WTC11 (cell line): Measurements from ENCODE around the gene CFL1. TPM values are rescaled to one million over a fixed set of nuclear protein-coding genes. Genes with fewer than 3 reads are reported as not detected.

Experiments used
- ATAC-seq: fragments of 200-7000 bp; cut with Tn5 transposase; 2 replicates; pipeline ENCODE4 v1.10.0; 2021; ENCODE audit warnings: mild to moderate bottlenecking, moderate library complexity
- CTCF ChIA-PET: fragments of 300-600 bp; sonication (Branson Sonifier 250); formaldehyde crosslinking; loops from one replicate; lab custom pipeline; 2021; ENCODE audit warnings: antibody characterized with exemption; lab: Charles Lee
- POLR2A ChIA-PET: fragments of 350-600 bp; sonication (Branson Sonifier 250); formaldehyde crosslinking; loops from one replicate; lab custom pipeline; 2021; ENCODE audit warnings: antibody characterized with exemption; lab: Charles Lee
- DNase-seq: peaks from one replicate; pipeline ENCODE4 v3.0.0; 2021; ENCODE audit warnings: low spot score
- H3K27ac Mint-ChIP-seq: 2 replicates; pipeline ENCODE4 v1.8.0; 2021; ENCODE audit warnings: mixed read lengths
- H3K27me3 Mint-ChIP-seq: 2 replicates; pipeline ENCODE4 v1.8.0; 2021; ENCODE audit warnings: low read depth, mild to moderate bottlenecking, moderate library complexity, mixed read lengths
- H3K36me3 Mint-ChIP-seq: 2 replicates; pipeline ENCODE4 v1.8.0; 2021; ENCODE audit warnings: mixed read lengths
- H3K4me1 Mint-ChIP-seq: 2 replicates; pipeline ENCODE4 v1.8.0; 2022; ENCODE audit warnings: mixed read lengths
- H3K4me3 Mint-ChIP-seq: 2 replicates; pipeline ENCODE4 v1.8.0; 2021; ENCODE audit warnings: mild to moderate bottlenecking, moderate library complexity, mixed read lengths
- H3K9me3 Mint-ChIP-seq: 2 replicates; pipeline ENCODE4 v1.8.0; 2021; ENCODE audit warnings: mixed read lengths
- EMX1 ChIP-seq: fragments of 250-450 bp; sonication (Bioruptor Pico); IDR thresholded peaks from 2 replicates; pipeline ENCODE4 v1.8.0; 2021; ENCODE audit warnings: mild to moderate bottlenecking
- FOXP1 ChIP-seq: sonication (generic); formaldehyde crosslinking; IDR thresholded peaks from 2 replicates; pipeline ENCODE4 v1.8.0; 2022; ENCODE audit warnings: missing genetic modification reagents, mild to moderate bottlenecking, moderate library complexity, borderline replicate concordance
- GRHL2 ChIP-seq: fragments of 250-450 bp; sonication (Bioruptor Pico); IDR thresholded peaks from 2 replicates; pipeline ENCODE4 v1.8.0; 2022; ENCODE audit warnings: mild to moderate bottlenecking, moderate library complexity; ENCODE audit not compliant: insufficient replicate concordance, severe bottlenecking
- HMGA2 ChIP-seq: fragments of 250-450 bp; sonication (Bioruptor Pico); IDR thresholded peaks from 2 replicates; pipeline ENCODE4 v1.4.0; 2021; ENCODE audit warnings: mild to moderate bottlenecking, moderate library complexity
- NFE2L1 ChIP-seq: sonication (generic); formaldehyde crosslinking; IDR thresholded peaks from 2 replicates; pipeline ENCODE4 v1.8.1; 2023; ENCODE audit warnings: missing genetic modification reagents
- NR2C2 ChIP-seq: sonication (generic); formaldehyde crosslinking; IDR thresholded peaks from 2 replicates; pipeline ENCODE4 v1.8.0; 2022; ENCODE audit warnings: mild to moderate bottlenecking, missing genetic modification reagents
- PRRX2 ChIP-seq: fragments of 250-450 bp; sonication (Bioruptor Pico); IDR thresholded peaks from 2 replicates; pipeline ENCODE4 v1.8.0; 2021; ENCODE audit warnings: mild to moderate bottlenecking
- TEAD4 ChIP-seq: sonication (generic); formaldehyde crosslinking; IDR thresholded peaks from 2 replicates; pipeline ENCODE4 v1.8.0; 2022; ENCODE audit warnings: mild to moderate bottlenecking, missing genetic modification reagents
- ZNF671 ChIP-seq: fragments of 250-450 bp; sonication (Bioruptor Pico); IDR thresholded peaks from 2 replicates; pipeline ENCODE4 v1.8.0; 2021; ENCODE audit warnings: mild to moderate bottlenecking
- total RNA-seq: library from RNA; stranded (reverse); gene quantifications from 3 replicates; pipeline ENCODE4 v1.2.3, GENCODE V29; 2021
- TF ChIP-seq, protein P1 (sequence below): sonication (generic); formaldehyde crosslinking; IDR thresholded peaks from 2 replicates; pipeline ENCODE4 v1.8.1; 2022; ENCODE audit warnings: low read depth, mild to moderate bottlenecking, moderate library complexity, missing genetic modification reagents, borderline replicate concordance
- TF ChIP-seq, protein P2 (sequence below): fragments of 250-450 bp; sonication (Bioruptor Pico); conservative IDR thresholded peaks from 2 replicates; pipeline ENCODE4 v1.9.0; 2021; ENCODE audit warnings: mild to moderate bottlenecking
- TF ChIP-seq, protein P3 (sequence below): sonication (generic); formaldehyde crosslinking; IDR thresholded peaks from 2 replicates; pipeline ENCODE4 v1.8.1; 2023; ENCODE audit warnings: mild to moderate bottlenecking, missing genetic modification reagents
- TF ChIP-seq, protein P4 (sequence below): sonication (generic); formaldehyde crosslinking; IDR thresholded peaks from 2 replicates; pipeline ENCODE4 v1.8.0; 2023; ENCODE audit warnings: missing genetic modification reagents, mild to moderate bottlenecking, borderline replicate concordance
- TF ChIP-seq, protein P5 (sequence below): sonication (generic); formaldehyde crosslinking; IDR thresholded peaks from 2 replicates; pipeline ENCODE4 v1.8.0; 2022; ENCODE audit warnings: mild to moderate bottlenecking, missing genetic modification reagents
- TF ChIP-seq, protein P6 (sequence below): sonication (generic); formaldehyde crosslinking; IDR thresholded peaks from 2 replicates; pipeline ENCODE4 v1.8.0; 2022; ENCODE audit warnings: mild to moderate bottlenecking, missing genetic modification reagents

CFL1 gene
- total RNA-seq, 1 experiment from 2014 or later: 1,073 TPM

DNA sequence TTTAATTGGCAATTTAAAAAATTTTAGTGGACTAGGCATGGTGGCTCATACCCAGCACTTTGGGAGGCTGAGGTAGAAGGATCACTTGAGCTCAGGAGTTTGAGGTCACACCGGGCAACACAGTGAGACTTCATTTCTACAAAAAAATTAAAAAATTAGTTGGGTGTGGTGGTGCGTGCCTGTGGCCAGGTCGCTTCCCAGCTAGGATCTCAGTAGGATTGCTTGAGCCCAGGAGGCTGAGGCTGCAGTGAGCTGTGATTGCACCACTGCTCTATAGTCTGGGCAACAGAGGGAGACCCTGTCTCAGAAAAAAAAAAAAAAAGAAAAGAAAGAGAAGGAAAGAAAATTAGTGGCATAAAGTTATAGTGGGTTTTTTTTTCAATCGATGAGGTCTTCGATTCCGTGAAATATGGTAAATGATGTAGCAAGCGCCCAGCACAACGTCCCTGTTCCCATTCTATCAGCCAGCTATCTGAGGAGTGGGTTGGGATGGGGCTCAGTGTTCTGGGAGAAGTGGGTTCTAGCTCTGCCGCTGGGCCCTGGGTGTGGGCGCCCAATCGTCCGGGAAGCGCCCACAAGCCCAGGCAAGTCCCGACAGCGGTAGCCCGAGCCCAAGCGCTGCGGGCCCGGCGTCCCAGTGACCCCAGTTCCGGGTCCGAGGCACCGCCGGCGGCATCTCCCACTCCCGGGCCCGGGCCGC lies 40.8 kb upstream of the CFL1 start:
- Mint-ChIP-seq H3K36me3 (no peaks in the 10 kb centered on the region; the same call in 1 of the 2 replicates), H3K9me3 (no peaks in the 10 kb centered on the region), H3K27me3 (peaks cover 65% of the 10 kb centered on the region), H3K4me1 (peaks cover 8% of the 10 kb centered on the region), H3K27ac (no peak overlapping the region), H3K4me3 (peak overlapping the region; percentile 71)
- DNase-seq (no peak), ATAC-seq (no peak)
- POLR2A ChIA-PET: interaction anchor here (0.7 to 1.3 kb wide), 3 partner anchors 8 to 48 kb away, joined by 3 to 7 read pairs (median 3); partner anchors contain the start of gene CCDC85B
- TF ChIP-seq FOXP1 (CRISPR knock-in tag) (no peak), HMGA2 (no peak), ZNF671 (CRISPR knock-in tag) (no peak), NR2C2 (CRISPR knock-in tag) (no peak), TEAD4 (CRISPR knock-in tag) (no peak), GRHL2 (no peak), PRRX2 (no peak), NFE2L1 (no peak)
- TF ChIP-seq, protein P1, sequence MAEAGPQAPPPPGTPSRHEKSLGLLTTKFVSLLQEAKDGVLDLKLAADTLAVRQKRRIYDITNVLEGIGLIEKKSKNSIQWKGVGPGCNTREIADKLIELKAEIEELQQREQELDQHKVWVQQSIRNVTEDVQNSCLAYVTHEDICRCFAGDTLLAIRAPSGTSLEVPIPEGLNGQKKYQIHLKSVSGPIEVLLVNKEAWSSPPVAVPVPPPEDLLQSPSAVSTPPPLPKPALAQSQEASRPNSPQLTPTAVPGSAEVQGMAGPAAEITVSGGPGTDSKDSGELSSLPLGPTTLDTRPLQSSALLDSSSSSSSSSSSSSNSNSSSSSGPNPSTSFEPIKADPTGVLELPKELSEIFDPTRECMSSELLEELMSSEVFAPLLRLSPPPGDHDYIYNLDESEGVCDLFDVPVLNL (CRISPR knock-in tag): no peak
- TF ChIP-seq, protein P2, sequence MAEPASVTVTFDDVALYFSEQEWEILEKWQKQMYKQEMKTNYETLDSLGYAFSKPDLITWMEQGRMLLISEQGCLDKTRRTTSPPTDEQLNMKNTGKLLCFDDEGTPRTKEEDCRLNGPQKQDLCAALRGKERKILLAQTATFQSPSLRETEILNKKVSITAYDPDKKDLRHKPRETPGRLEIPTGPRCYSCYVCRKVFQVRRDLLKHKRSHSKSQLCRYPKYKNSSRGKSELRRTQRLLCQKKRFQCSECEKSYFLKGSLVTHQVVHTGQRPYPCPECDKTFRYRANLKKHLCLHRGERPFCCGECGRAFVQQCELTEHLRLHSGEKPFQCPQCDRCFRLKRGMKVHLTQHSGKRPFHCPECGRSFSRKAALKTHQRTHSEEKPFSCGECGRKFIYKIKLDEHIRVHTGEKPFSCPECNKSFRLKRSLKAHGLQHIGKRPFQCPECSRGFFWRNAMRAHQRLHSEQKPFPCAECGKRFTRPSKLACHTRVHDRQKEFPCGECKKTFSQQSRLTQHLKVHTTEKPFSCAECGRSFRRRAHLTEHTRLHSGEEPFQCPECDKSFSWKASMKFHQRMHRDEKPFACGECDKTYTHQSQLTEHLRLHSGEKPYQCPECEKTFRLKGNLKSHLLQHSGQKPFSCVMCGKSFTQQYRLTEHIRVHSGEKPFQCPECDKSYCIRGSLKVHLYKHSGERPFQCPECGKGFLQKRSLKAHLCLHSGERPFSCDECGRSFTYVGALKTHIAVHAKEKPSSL (CRISPR knock-in tag): no peak
- TF ChIP-seq, protein P3, sequence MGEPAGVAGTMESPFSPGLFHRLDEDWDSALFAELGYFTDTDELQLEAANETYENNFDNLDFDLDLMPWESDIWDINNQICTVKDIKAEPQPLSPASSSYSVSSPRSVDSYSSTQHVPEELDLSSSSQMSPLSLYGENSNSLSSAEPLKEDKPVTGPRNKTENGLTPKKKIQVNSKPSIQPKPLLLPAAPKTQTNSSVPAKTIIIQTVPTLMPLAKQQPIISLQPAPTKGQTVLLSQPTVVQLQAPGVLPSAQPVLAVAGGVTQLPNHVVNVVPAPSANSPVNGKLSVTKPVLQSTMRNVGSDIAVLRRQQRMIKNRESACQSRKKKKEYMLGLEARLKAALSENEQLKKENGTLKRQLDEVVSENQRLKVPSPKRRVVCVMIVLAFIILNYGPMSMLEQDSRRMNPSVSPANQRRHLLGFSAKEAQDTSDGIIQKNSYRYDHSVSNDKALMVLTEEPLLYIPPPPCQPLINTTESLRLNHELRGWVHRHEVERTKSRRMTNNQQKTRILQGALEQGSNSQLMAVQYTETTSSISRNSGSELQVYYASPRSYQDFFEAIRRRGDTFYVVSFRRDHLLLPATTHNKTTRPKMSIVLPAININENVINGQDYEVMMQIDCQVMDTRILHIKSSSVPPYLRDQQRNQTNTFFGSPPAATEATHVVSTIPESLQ: no peak
- TF ChIP-seq, protein P4, sequence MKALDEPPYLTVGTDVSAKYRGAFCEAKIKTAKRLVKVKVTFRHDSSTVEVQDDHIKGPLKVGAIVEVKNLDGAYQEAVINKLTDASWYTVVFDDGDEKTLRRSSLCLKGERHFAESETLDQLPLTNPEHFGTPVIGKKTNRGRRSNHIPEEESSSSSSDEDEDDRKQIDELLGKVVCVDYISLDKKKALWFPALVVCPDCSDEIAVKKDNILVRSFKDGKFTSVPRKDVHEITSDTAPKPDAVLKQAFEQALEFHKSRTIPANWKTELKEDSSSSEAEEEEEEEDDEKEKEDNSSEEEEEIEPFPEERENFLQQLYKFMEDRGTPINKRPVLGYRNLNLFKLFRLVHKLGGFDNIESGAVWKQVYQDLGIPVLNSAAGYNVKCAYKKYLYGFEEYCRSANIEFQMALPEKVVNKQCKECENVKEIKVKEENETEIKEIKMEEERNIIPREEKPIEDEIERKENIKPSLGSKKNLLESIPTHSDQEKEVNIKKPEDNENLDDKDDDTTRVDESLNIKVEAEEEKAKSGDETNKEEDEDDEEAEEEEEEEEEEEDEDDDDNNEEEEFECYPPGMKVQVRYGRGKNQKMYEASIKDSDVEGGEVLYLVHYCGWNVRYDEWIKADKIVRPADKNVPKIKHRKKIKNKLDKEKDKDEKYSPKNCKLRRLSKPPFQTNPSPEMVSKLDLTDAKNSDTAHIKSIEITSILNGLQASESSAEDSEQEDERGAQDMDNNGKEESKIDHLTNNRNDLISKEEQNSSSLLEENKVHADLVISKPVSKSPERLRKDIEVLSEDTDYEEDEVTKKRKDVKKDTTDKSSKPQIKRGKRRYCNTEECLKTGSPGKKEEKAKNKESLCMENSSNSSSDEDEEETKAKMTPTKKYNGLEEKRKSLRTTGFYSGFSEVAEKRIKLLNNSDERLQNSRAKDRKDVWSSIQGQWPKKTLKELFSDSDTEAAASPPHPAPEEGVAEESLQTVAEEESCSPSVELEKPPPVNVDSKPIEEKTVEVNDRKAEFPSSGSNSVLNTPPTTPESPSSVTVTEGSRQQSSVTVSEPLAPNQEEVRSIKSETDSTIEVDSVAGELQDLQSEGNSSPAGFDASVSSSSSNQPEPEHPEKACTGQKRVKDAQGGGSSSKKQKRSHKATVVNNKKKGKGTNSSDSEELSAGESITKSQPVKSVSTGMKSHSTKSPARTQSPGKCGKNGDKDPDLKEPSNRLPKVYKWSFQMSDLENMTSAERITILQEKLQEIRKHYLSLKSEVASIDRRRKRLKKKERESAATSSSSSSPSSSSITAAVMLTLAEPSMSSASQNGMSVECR (CRISPR knock-in tag): no peak
- TF ChIP-seq, protein P5, sequence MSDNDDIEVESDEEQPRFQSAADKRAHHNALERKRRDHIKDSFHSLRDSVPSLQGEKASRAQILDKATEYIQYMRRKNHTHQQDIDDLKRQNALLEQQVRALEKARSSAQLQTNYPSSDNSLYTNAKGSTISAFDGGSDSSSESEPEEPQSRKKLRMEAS: no peak
- CTCF ChIA-PET: interaction anchor here (0.6 to 2.8 kb wide), 9 partner anchors 9 to 762 kb away, joined by 3 to 47 read pairs (median 4); partner anchors contain the start of genes CCDC85B, FIBP and MUS81

DNA sequence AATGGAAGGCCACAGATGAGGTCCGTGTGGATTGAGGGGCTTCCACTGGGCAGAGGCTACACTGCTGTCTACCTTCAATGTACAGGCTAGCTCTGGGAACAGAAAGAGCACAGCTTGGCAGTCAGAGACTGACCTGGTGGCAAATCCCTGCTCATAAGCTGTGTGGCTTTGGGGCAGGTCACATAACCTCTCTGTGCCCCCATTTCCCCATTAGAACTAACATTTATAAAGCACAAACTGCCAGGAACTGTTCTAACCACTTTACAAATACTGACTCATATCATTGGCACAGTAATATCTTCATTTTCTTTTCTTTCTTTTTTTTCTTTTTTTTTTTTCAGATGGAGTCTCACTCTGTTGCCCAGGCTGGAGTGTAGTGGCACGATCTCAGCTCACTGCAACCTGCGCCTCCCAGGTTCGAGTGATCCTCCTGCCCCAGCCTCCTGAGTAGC lies 39.1 kb upstream of the CFL1 start:
- no peak overlapping the region for H3K27ac Mint-ChIP-seq
- no peak for TF ChIP-seq EMX1 (CRISPR knock-in tag)
- TF ChIP-seq, protein P6, sequence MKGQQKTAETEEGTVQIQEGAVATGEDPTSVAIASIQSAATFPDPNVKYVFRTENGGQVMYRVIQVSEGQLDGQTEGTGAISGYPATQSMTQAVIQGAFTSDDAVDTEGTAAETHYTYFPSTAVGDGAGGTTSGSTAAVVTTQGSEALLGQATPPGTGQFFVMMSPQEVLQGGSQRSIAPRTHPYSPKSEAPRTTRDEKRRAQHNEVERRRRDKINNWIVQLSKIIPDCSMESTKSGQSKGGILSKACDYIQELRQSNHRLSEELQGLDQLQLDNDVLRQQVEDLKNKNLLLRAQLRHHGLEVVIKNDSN (CRISPR knock-in tag): no peak
- TF ChIP-seq, all 79 proteins: peak for 0
- no peak for DNase-seq
- ChIA-PET POLR2A (no interaction called here), CTCF (interaction anchor here (2.8 to 4.8 kb wide), 2 partner anchors 7 to 13 kb away, joined by 31 to 47 read pairs; partner anchors contain the start of genes CCDC85B and FIBP)
- no peak for ATAC-seq
- H3K9me3 Mint-ChIP-seq: no peaks in the 10 kb centered on the region
- peaks cover 23% of the 10 kb centered on the region for H3K4me1 Mint-ChIP-seq
- H3K36me3 Mint-ChIP-seq: peaks cover 2% of the 10 kb centered on the region
- H3K4me3 Mint-ChIP-seq: no peak overlapping the region
- H3K27me3 Mint-ChIP-seq: peaks cover 48% of the 10 kb centered on the region
